ENCODE measurements around the gene GAL3ST1.

- no peak for TF ChIP-seq CEBPB (IDR thresholded peaks at IDR 0.05; ENCODE audit: low read depth, low read length)
- TF ChIP-seq POLR2A (IDR thresholded peaks at IDR 0.05; ENCODE audit: control extremely low read depth in 1 of 2, low read depth in 2 of 2, low read length in 2 of 2): peak; percentile 55 to 71; a peak in 2 of 3 replicates
- TF ChIP-seq RAD21 (IDR thresholded peaks at IDR 0.05 in 1 of 2, conservative IDR thresholded peaks at IDR 0.05 in 1 of 2; ENCODE audit: low read depth in 2 of 2, low read length in 2 of 2): no peak
- no peak for TF ChIP-seq CTCF (IDR thresholded peaks at IDR 0.05; ENCODE audit: control extremely low read depth in 1 of 3, insufficient read depth in 1 of 3, low read depth in 1 of 3, low read length in 3 of 3)
- 0 out of 2 replicates have a peak, but pooled peaks have one; percentile 21 for TF ChIP-seq JUND (IDR thresholded peaks at IDR 0.05; ENCODE audit: low read length)
- no peak for TF ChIP-seq BRCA1 (IDR thresholded peaks at IDR 0.05; ENCODE audit: low read depth, low read length)
- peak; percentile 74; the same call in 1 of the 2 replicates for TF ChIP-seq POLR2AphosphoS5 (IDR thresholded peaks at IDR 0.05; ENCODE audit: low read depth, low read length)
- TF ChIP-seq, protein P1, sequence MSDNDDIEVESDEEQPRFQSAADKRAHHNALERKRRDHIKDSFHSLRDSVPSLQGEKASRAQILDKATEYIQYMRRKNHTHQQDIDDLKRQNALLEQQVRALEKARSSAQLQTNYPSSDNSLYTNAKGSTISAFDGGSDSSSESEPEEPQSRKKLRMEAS (IDR thresholded peaks at IDR 0.05): peak; percentile 97
- TF ChIP-seq RFX5 (IDR thresholded peaks at IDR 0.05; ENCODE audit: borderline replicate concordance, low read depth, low read length): no peak
- TF ChIP-seq, protein P2, sequence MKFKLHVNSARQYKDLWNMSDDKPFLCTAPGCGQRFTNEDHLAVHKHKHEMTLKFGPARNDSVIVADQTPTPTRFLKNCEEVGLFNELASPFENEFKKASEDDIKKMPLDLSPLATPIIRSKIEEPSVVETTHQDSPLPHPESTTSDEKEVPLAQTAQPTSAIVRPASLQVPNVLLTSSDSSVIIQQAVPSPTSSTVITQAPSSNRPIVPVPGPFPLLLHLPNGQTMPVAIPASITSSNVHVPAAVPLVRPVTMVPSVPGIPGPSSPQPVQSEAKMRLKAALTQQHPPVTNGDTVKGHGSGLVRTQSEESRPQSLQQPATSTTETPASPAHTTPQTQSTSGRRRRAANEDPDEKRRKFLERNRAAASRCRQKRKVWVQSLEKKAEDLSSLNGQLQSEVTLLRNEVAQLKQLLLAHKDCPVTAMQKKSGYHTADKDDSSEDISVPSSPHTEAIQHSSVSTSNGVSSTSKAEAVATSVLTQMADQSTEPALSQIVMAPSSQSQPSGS (IDR thresholded peaks at IDR 0.05; ENCODE audit: low read length): peak; percentile 93; the same call in 1 of the 2 replicates
- TF ChIP-seq ZNF274 (IDR thresholded peaks at IDR 0.05; ENCODE audit: borderline replicate concordance, extremely low read depth, low read length): no peak
- TF ChIP-seq RXRA (IDR thresholded peaks at IDR 0.05; ENCODE audit: insufficient read depth, low read depth, low read length): no peak
- no peak for TF ChIP-seq JUN (IDR thresholded peaks at IDR 0.05; ENCODE audit: low read depth, low read length)
Observed at GRCh38 chr22:30591588-30592359, 17.3 kb upstream of the GAL3ST1 start, which contains the start of gene PES1.

Measured in H1 (cell line).